K562 (cell line): Measurements from ENCODE around the gene SEC14L2. TPM values are rescaled to one million over a fixed set of nuclear protein-coding genes. Genes with fewer than 3 reads are reported as not detected.

Experiments used
- GTF2A2 ChIP-seq: IDR thresholded peaks from 2 replicates; pipeline ENCODE4 v1.6.1; 2016; ENCODE audit warnings: mild to moderate bottlenecking, missing genetic modification characterization, missing compliant biosample characterization
- HSF4 ChIP-seq: fragments of 250-450 bp; sonication (Bioruptor Pico); IDR thresholded peaks from 2 replicates; pipeline ENCODE4 v2.1.2; 2022; ENCODE audit warnings: mild to moderate bottlenecking, moderate library complexity, borderline replicate concordance
- ILF3 ChIP-seq: fragments of 450-650 bp; IDR thresholded peaks from 2 replicates; pipeline ENCODE4 v1.6.1; 2018; ENCODE audit warnings: antibody characterized with exemption, mild to moderate bottlenecking, moderate library complexity, borderline replicate concordance
- KAT8 ChIP-seq: fragments of 450-650 bp; IDR thresholded peaks from 2 replicates; pipeline ENCODE4 v1.6.1; 2016; ENCODE audit warnings: low read depth, mild to moderate bottlenecking
- MBD2 ChIP-seq: sonication (generic); IDR thresholded peaks from 2 replicates; pipeline ENCODE4 v1.6.1; 2016; ENCODE audit warnings: low read depth, borderline replicate concordance
- MCM5 ChIP-seq: fragments of 450-650 bp; IDR thresholded peaks from 2 replicates; pipeline ENCODE4 v1.6.1; 2016; ENCODE audit warnings: low read depth
- MYNN ChIP-seq, 2 experiments: sonication (generic); formaldehyde crosslinking in 1 of 2; IDR thresholded peaks; 2 replicates each; pipeline versions ENCODE4 v1.5.0 to v1.6.1; 2016 to 2020; ENCODE audit warnings: antibody characterized with exemption in 1 of 2, missing genetic modification reagents in 1 of 2
- PREB ChIP-seq: sonication (generic); formaldehyde crosslinking; IDR thresholded peaks from 2 replicates; pipeline ENCODE4 v1.8.1; 2023; ENCODE audit warnings: mild to moderate bottlenecking, missing genetic modification reagents
- SAP30 ChIP-seq: fragments of 200-600 bp; sonication (generic); IDR thresholded peaks from 2 replicates; pipeline ENCODE4 v1.6.1; 2012; ENCODE audit warnings: borderline replicate concordance, low read depth, mild to moderate bottlenecking, moderate library complexity, low read length, control low read depth, inconsistent platforms; ENCODE audit not compliant: insufficient read depth, poor library complexity, severe bottlenecking
- USF1 ChIP-seq: sonication (generic); formaldehyde crosslinking; IDR thresholded peaks from 2 replicates; pipeline ENCODE4 v1.9.0; 2022; ENCODE audit warnings: mild to moderate bottlenecking, missing genetic modification reagents
- YBX1 ChIP-seq: fragments of 450-650 bp; IDR thresholded peaks from 2 replicates; pipeline ENCODE4 v1.7.1; 2016; ENCODE audit warnings: mild to moderate bottlenecking
- ZNF23 ChIP-seq: fragments of 250-450 bp; sonication (Bioruptor Pico); IDR thresholded peaks from 2 replicates; pipeline ENCODE4 v1.4.0; 2020; ENCODE audit warnings: mild to moderate bottlenecking
- ZNF318 ChIP-seq, 2 experiments: fragments of 450-650 bp; IDR thresholded peaks; 2 replicates each; pipeline ENCODE4 v1.6.1; 2016; ENCODE audit warnings: mild to moderate bottlenecking in 2 of 2, borderline replicate concordance in 1 of 2, low read depth in 1 of 2, moderate library complexity in 1 of 2
- ZNF445 ChIP-seq: fragments of 250-450 bp; sonication (Bioruptor Pico); IDR thresholded peaks from 2 replicates; pipeline ENCODE4 v1.4.0; 2020; ENCODE audit warnings: low read depth, mild to moderate bottlenecking, moderate library complexity
- polyA plus RNA-seq, 8 experiments: library from polyadenylated mRNA; depleted of rRNA in 4 of 8; stranded (reverse) in 5 of 8; unstranded in 3 of 8; fragments of >200 nt; fragmentation: Nextera tagmentation in 2 of 8; fragmentation: Illumina TruSeq in 1 of 8; extraction: Ambion mirVana in 2 of 8; extraction: Trizol in 1 of 8; gene quantifications; 2 replicates each; pipeline versions ENCODE4 v1.2.1 to v1.2.3, GENCODE V29; 2011 to 2014; ENCODE audit warnings: inconsistent platforms in 1 of 8, missing spikeins in 1 of 8
- total RNA-seq, 7 experiments: library from RNA; depleted of rRNA in 6 of 7; stranded (reverse); fragments of >200 nt in 6 of 7; fragmentation: Illumina TruSeq in 2 of 7; extraction: Trizol in 2 of 7; gene quantifications; 2 replicates each; pipeline versions ENCODE4 v1.2.1 to v1.2.3, GENCODE V29; 2011 to 2021; ENCODE audit warnings: low replicate concordance in 1 of 7

The SEC14L2 gene
- total and polyA plus RNA-seq, 9 of the 15 experiments (the other 6 are each of a cell fraction or from before 2014, with no cell fraction given): 0.03 to 0.17 (median 0.10) TPM

- TF ChIP-seq KAT8: no peak
- no peak for TF ChIP-seq SAP30
- no peak for TF ChIP-seq PREB
- peak; percentile 94 for TF ChIP-seq USF1
- no peak for TF ChIP-seq HSF4 (CRISPR knock-in tag)
- no peak for TF ChIP-seq ZNF445 (CRISPR knock-in tag)
- TF ChIP-seq MBD2: peak; percentile 85; the same call in 1 of the 2 replicates
- no peak for TF ChIP-seq MCM5
- TF ChIP-seq ZNF318 (IDR thresholded peaks at IDR 0.05; ENCODE audit: borderline replicate concordance in 1 of 2, low read depth in 1 of 2): no peak
- TF ChIP-seq ILF3: no peak
- no peak for TF ChIP-seq YBX1
- peak; percentile 60; the same call in 1 of the 2 replicates for TF ChIP-seq MYNN (IDR thresholded peaks at IDR 0.05)
- TF ChIP-seq MYNN (CRISPR knock-in tag; IDR thresholded peaks at IDR 0.05): no peak
- TF ChIP-seq GTF2A2 (tag): no peak
- TF ChIP-seq ZNF23 (CRISPR knock-in tag): no peak
Measured at GRCh38 chr22:30423959-30424533, 27.2 kb downstream of the SEC14L2 start (continued).
